PC-9 (cell line): Measurements from ENCODE around the gene OAT. TPM values are rescaled to one million over a fixed set of nuclear protein-coding genes. Genes with fewer than 3 reads are reported as not detected.
"Not testable (repeated sequence)": the region's sequence is repeated elsewhere in the genome, so short reads cannot be mapped to it uniquely, and the experiment has no call there.

Source experiments
- BruUV-seq: library from RNA; stranded (reverse); fragments of 400-500 nt; replicated peaks from 2 replicates; lab custom pipeline; 2021; lab: Mats Ljungman, UMichigan
- CTCF ChIA-PET: fragments of 300-600 bp; sonication (Branson Sonifier 250); formaldehyde crosslinking; loops from one replicate; lab custom pipeline; 2022; ENCODE audit warnings: antibody characterized with exemption; lab: Charles Lee
- POLR2A ChIA-PET: fragments of 300-600 bp; sonication (Branson Sonifier 250); formaldehyde crosslinking; loops from one replicate; lab custom pipeline; 2022; ENCODE audit warnings: antibody characterized with exemption; ENCODE audit not compliant: unreplicated experiment; lab: Charles Lee
- DNase-seq, 2 experiments: peaks; one replicate each; pipeline versions ENCODE4 v3.0.0 to v3.0.0-alpha.2; 2015 to 2022; ENCODE audit warnings: mixed read lengths in 1 of 2
- H2AFZ ChIP-seq: fragments of 200-600 bp; sonication (generic); 2 replicates; pipeline ENCODE4 v1.8.1; 2017; ENCODE audit warnings: antibody characterized with exemption
- H3F3A ChIP-seq: fragments of 200-600 bp; sonication (generic); 2 replicates; pipeline ENCODE4 v1.8.1; 2017; ENCODE audit warnings: antibody characterized with exemption, mild to moderate bottlenecking, low read depth; ENCODE audit not compliant: insufficient read depth
- H3K27ac ChIP-seq: fragments of 200-600 bp; sonication (generic); 2 replicates; pipeline ENCODE4 v1.6.1; 2016; ENCODE audit warnings: mixed run types
- H3K27me3 ChIP-seq: fragments of 200-600 bp; sonication (generic); 2 replicates; pipeline ENCODE4 v1.6.1; 2016; ENCODE audit warnings: low read depth, mixed run types; ENCODE audit not compliant: insufficient read depth
- H3K36me3 ChIP-seq: fragments of 200-600 bp; sonication (generic); 2 replicates; pipeline ENCODE4 v1.6.1; 2016; ENCODE audit warnings: low read depth, mixed run types
- H3K4me1 ChIP-seq: fragments of 200-600 bp; sonication (generic); replicated peaks from 2 replicates; pipeline ENCODE4 v1.6.1; 2016; ENCODE audit warnings: mixed run types; ENCODE audit not compliant: insufficient read depth
- H3K4me2 ChIP-seq: fragments of 200-600 bp; sonication (generic); 2 replicates; pipeline ENCODE4 v1.6.1; 2017; ENCODE audit warnings: mixed run types
- H3K4me3 ChIP-seq: fragments of 200-600 bp; sonication (generic); 2 replicates; pipeline ENCODE4 v1.6.1; 2016; ENCODE audit warnings: mixed run types
- H3K79me2 ChIP-seq: fragments of 200-600 bp; sonication (generic); 2 replicates; pipeline ENCODE4 v1.6.1; 2017; ENCODE audit warnings: low read depth, mixed run types
- H3K9me2 ChIP-seq: fragments of 200-600 bp; sonication (generic); 2 replicates; pipeline ENCODE4 v1.8.1; 2017; ENCODE audit warnings: mild to moderate bottlenecking; ENCODE audit not compliant: insufficient read depth
- H3K9me3 ChIP-seq: fragments of 200-600 bp; sonication (generic); 2 replicates; pipeline ENCODE4 v1.8.1; 2016; ENCODE audit warnings: low read depth; ENCODE audit not compliant: insufficient read depth
- H4K20me1 ChIP-seq: fragments of 200-600 bp; sonication (generic); 2 replicates; pipeline ENCODE4 v1.8.1; 2017; ENCODE audit not compliant: insufficient read depth
- CTCF ChIP-seq: fragments of 200-600 bp; sonication (generic); conservative IDR thresholded peaks from 2 replicates; pipeline ENCODE4 v1.6.1; 2017; ENCODE audit warnings: mixed run types, antibody characterized with exemption, mild to moderate bottlenecking, moderate library complexity
- EZH2 ChIP-seq: fragments of 200-600 bp; sonication (generic); IDR thresholded peaks from 2 replicates; pipeline ENCODE4 v1.8.0; 2017; ENCODE audit warnings: antibody characterized with exemption, low read depth
- intact Hi-C: fragments of 100-400 bp; cut with micrococcal nuclease; formaldehyde crosslinking; loops from one replicate; pipeline ENCODE4 v1.10.0; 2022; ENCODE audit not compliant: unreplicated experiment
- total RNA-seq: library from RNA; stranded (reverse); gene quantifications from 2 replicates; pipeline ENCODE4 v1.2.3, GENCODE V29; 2021

OAT gene
- total RNA-seq, 1 experiment from 2014 or later = 130 TPM

- DNase-seq = no peak
- H3K4me1 ChIP-seq = no peaks in the 10 kb centered on the region
- no peak overlapping the region for H3K4me3 ChIP-seq
- no peaks in the 10 kb centered on the region for H3F3A ChIP-seq
- H2AFZ ChIP-seq = no peak overlapping the region
- H3K27me3 ChIP-seq = no peaks in the 10 kb centered on the region
- intact Hi-C loops = no loop called here
- no peaks in the 10 kb centered on the region for H3K36me3 ChIP-seq
- H3K4me2 ChIP-seq = no peak overlapping the region
- CTCF ChIA-PET = no interaction called here
- BruUV-seq = no TSS peak
- H3K9me3 ChIP-seq = no peaks in the 10 kb centered on the region
- H3K9me2 ChIP-seq = no peaks in the 10 kb centered on the region
- POLR2A ChIA-PET = no interaction called here
- TF ChIP-seq EZH2 = no peak
- no peak for TF ChIP-seq CTCF
- no peaks in the 10 kb centered on the region for H3K79me2 ChIP-seq
- H4K20me1 ChIP-seq = no peaks in the 10 kb centered on the region
- H3K27ac ChIP-seq = no peak overlapping the region
These were observed 45.8 kb downstream of the OAT start for GRCh38 chr10:124372899-124373298.

GRCh38 chr10:124370426-124370825, 48.3 kb downstream of the OAT start:
- Histone ChIP-seq H2AFZ (no peak overlapping the region), H3F3A (no peaks in the 10 kb centered on the region), H3K27ac (no peak overlapping the region), H3K27me3 (no peaks in the 10 kb centered on the region), H3K36me3 (no peaks in the 10 kb centered on the region), H3K79me2 (no peaks in the 10 kb centered on the region), H3K9me2 (no peaks in the 10 kb centered on the region), H3K4me1 (no peaks in the 10 kb centered on the region), H3K4me2 (no peak overlapping the region), H3K9me3 (no peaks in the 10 kb centered on the region), H3K4me3 (no peak overlapping the region), H4K20me1 (no peaks in the 10 kb centered on the region)
- no peak for DNase-seq
- TF ChIP-seq CTCF (no peak), EZH2 (no peak)
- BruUV-seq = no TSS peak
- CTCF ChIA-PET = no interaction called here
- intact Hi-C loops = no loop called here
- POLR2A ChIA-PET = no interaction called here

- H3K9me2 ChIP-seq = no peaks in the 10 kb centered on the region
- H3K79me2 ChIP-seq = no peaks in the 10 kb centered on the region
- TF ChIP-seq CTCF = no peak
- no peak for TF ChIP-seq EZH2
- H3K4me2 ChIP-seq = no peak overlapping the region
- no peaks in the 10 kb centered on the region for H3F3A ChIP-seq
- no peaks in the 10 kb centered on the region for H3K9me3 ChIP-seq
- no peak overlapping the region for H2AFZ ChIP-seq
- no peak overlapping the region for H3K4me3 ChIP-seq
- no peak for DNase-seq
- no peak overlapping the region for H3K27ac ChIP-seq
- POLR2A ChIA-PET = no interaction called here
- no TSS peak for BruUV-seq
- CTCF ChIA-PET = no interaction called here
- no peaks in the 10 kb centered on the region for H3K27me3 ChIP-seq
- H3K36me3 ChIP-seq = no peaks in the 10 kb centered on the region
- intact Hi-C loops = no loop called here
- H3K4me1 ChIP-seq = no peaks in the 10 kb centered on the region
- H4K20me1 ChIP-seq = no peaks in the 10 kb centered on the region
These were observed 48.7 kb downstream of the OAT start for GRCh38 chr10:124369986-124370385.

GRCh38 chr10:124369533-124369932, 49.2 kb downstream of the OAT start:
- H4K20me1 ChIP-seq = not testable (repeated sequence)

More at GRCh38 chr10:124369533-124369932, 49.2 kb downstream of the OAT start:
- H3K4me2 ChIP-seq, H3K9me2 ChIP-seq, H3K27me3 ChIP-seq, BruUV-seq, CTCF ChIA-PET, H3K4me3 ChIP-seq, intact Hi-C loops, H2AFZ ChIP-seq, H3K4me1 ChIP-seq, H3K36me3 ChIP-seq, H3K27ac ChIP-seq, POLR2A ChIA-PET, H3F3A ChIP-seq, DNase-seq, H3K79me2 ChIP-seq, H3K9me3 ChIP-seq: not testable (repeated sequence)
